ENCODE measurements around the gene GLRB. TPM values are rescaled to one million over a fixed set of nuclear protein-coding genes. Genes with fewer than 3 reads are reported as not detected.

GLRB gene
- total RNA-seq, 4 donors from 2014 or later: 0.55 to 2.1 (median 1.4) TPM

GRCh38 chr4:157128395-157128794 is 52.4 kb downstream of the GLRB start:
- H3K4me1 ChIP-seq: no peaks in the 10 kb centered on the region
- intact Hi-C loops (cut with DNase I; ENCODE audit: low total_unique reads): no loop called here
- no peak overlapping the region for H3K27ac ChIP-seq
- no peaks in the 10 kb centered on the region for H3K27me3 ChIP-seq
- no peaks in the 10 kb centered on the region for H3K36me3 ChIP-seq
- TF ChIP-seq CTCF (IDR thresholded peaks at IDR 0.05 in 4 of 5, conservative IDR thresholded peaks at IDR 0.05 in 1 of 5): no peak
- no peak for TF ChIP-seq POLR2A (IDR thresholded peaks at IDR 0.05)
- H3K4me3 ChIP-seq: no peak overlapping the region
- DNase-seq: no peak
- no peaks in the 10 kb centered on the region for H3K9me3 ChIP-seq
- in situ Hi-C loops (cut with MboI; ENCODE audit: low sequenced_read_pairs in 4 of 4): no loop called here
- no peak for ATAC-seq

DNA sequence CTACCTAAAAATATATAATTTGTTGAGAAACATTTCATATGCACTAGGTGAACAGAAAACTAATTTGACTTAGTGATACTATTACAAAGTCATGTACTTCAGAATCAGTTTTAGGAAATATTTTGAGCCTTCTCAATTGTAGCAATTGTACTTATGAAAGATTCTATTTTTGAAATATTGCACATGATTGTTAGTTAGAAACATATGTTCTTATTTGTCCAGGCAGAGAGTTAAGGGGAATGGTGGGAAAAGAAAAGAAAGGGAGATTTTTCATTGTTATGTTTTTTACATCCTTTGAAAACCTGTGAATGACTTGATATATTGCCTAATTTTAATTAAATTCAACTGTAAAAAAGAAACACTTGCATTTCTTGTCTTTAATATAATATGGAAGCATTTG is 66.0 kb downstream of the GLRB start:
- intact Hi-C loops (cut with DNase I; ENCODE audit: low total_unique reads): no loop called here
- Histone ChIP-seq H3K9me3 (no peaks in the 10 kb centered on the region), H3K27me3 (no peaks in the 10 kb centered on the region), H3K4me3 (no peak overlapping the region), H3K4me1 (no peaks in the 10 kb centered on the region), H3K27ac (no peak overlapping the region), H3K36me3 (no peaks in the 10 kb centered on the region)
- no peak for DNase-seq
- no peak for ATAC-seq
- TF ChIP-seq CTCF (IDR thresholded peaks at IDR 0.05 in 4 of 5, conservative IDR thresholded peaks at IDR 0.05 in 1 of 5) (no peak), POLR2A (IDR thresholded peaks at IDR 0.05) (no peak)
- in situ Hi-C loops (cut with MboI; ENCODE audit: low sequenced_read_pairs in 4 of 4): no loop called here

GRCh38 chr4:157143369-157143768 is 67.4 kb downstream of the GLRB start:
- no peak overlapping the region for H3K4me3 ChIP-seq
- in situ Hi-C loops (cut with MboI; ENCODE audit: low sequenced_read_pairs in 4 of 4): no loop called here
- no peak for ATAC-seq
- intact Hi-C loops (cut with DNase I; ENCODE audit: low total_unique reads): no loop called here
- no peak for DNase-seq
- H3K4me1 ChIP-seq: no peaks in the 10 kb centered on the region
- no peak for TF ChIP-seq POLR2A (IDR thresholded peaks at IDR 0.05)
- TF ChIP-seq CTCF (IDR thresholded peaks at IDR 0.05 in 4 of 5, conservative IDR thresholded peaks at IDR 0.05 in 1 of 5): no peak
- no peaks in the 10 kb centered on the region for H3K36me3 ChIP-seq
- H3K27me3 ChIP-seq: no peaks in the 10 kb centered on the region
- H3K27ac ChIP-seq: no peak overlapping the region
- no peaks in the 10 kb centered on the region for H3K9me3 ChIP-seq

DNA sequence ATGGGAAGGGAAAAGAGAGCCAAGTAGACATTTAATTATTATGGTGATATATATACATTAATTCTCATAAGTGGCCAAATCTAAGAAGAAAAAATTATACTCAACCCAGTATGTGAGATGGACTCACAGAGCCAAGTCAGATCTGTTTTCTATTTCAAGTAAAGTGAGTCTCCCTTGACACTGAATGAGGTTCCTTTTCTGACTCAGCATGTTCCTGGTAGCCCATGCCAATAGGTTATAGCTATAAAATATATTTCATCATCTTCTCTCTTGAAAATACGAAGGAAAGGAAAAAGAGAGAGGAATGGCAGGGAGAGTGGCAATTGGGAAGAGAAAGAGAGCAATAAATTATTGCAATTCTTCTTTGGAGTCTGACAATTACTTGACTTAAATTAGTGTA is 75.8 kb downstream of the GLRB start:
- Histone ChIP-seq H3K4me1 (no peaks in the 10 kb centered on the region), H3K27ac (no peak overlapping the region), H3K4me3 (no peak overlapping the region), H3K27me3 (no peaks in the 10 kb centered on the region), H3K36me3 (no peaks in the 10 kb centered on the region), H3K9me3 (no peaks in the 10 kb centered on the region)
- DNase-seq (no peak), ATAC-seq (no peak)
- in situ Hi-C loops (cut with MboI; ENCODE audit: low sequenced_read_pairs in 4 of 4): no loop called here
- no peak for TF ChIP-seq CTCF (IDR thresholded peaks at IDR 0.05 in 4 of 5, conservative IDR thresholded peaks at IDR 0.05 in 1 of 5)
- TF ChIP-seq POLR2A (IDR thresholded peaks at IDR 0.05): no peak
- intact Hi-C loops (cut with DNase I; ENCODE audit: low total_unique reads): no loop called here

- H3K4me3 ChIP-seq: no peak overlapping the region
- no peaks in the 10 kb centered on the region for H3K4me1 ChIP-seq
- DNase-seq (no peak), ATAC-seq (no peak)
- H3K9me3 ChIP-seq: no peaks in the 10 kb centered on the region
- no peaks in the 10 kb centered on the region for H3K27me3 ChIP-seq
- no peak overlapping the region for H3K27ac ChIP-seq
- no peak for TF ChIP-seq POLR2A (IDR thresholded peaks at IDR 0.05)
- no peak for TF ChIP-seq CTCF (IDR thresholded peaks at IDR 0.05 in 4 of 5, conservative IDR thresholded peaks at IDR 0.05 in 1 of 5)
- intact Hi-C loops (cut with DNase I; ENCODE audit: low total_unique reads): no loop called here
- H3K36me3 ChIP-seq: no peaks in the 10 kb centered on the region
- in situ Hi-C loops (cut with MboI; ENCODE audit: low sequenced_read_pairs in 4 of 4): no loop called here
Observed at GRCh38 chr4:157165935-157166610, 90.1 kb downstream of the GLRB start.
